ENCODE data around the gene SYT9.

Gene SYT9

GRCh38 chr11:7291100-7291829 lies 39.6 kb downstream of the SYT9 start:
- no peak overlapping the region for H2AK5ac ChIP-seq (ENCODE audit: low read length)
- H2BK5ac ChIP-seq (ENCODE audit: low read length) = no peak overlapping the region
- no peak overlapping the region for H3K4me2 ChIP-seq (ENCODE audit: low read length)
- H2BK120ac ChIP-seq (ENCODE audit: low read depth, low read length) = no peak overlapping the region
- no peak overlapping the region for H3K27ac ChIP-seq (ENCODE audit: low read depth, low read length)
- H3K9ac ChIP-seq (ENCODE audit: low read length) = no peak overlapping the region
- DNase-seq = no peak
- no peak overlapping the region for H4K5ac ChIP-seq (ENCODE audit: low read length)
- no peak overlapping the region for H3K4ac ChIP-seq (ENCODE audit: low read depth, low read length)
- H3K27me3 ChIP-seq (ENCODE audit: insufficient read depth, low read length, poor library complexity) = no peaks in the 10 kb centered on the region
- H3K4me3 ChIP-seq (ENCODE audit: low read length) = no peak overlapping the region
- no peak overlapping the region for H3K56ac ChIP-seq (ENCODE audit: low read length)
- no peaks in the 10 kb centered on the region for H3K36me3 ChIP-seq (ENCODE audit: control insufficient read depth, insufficient read depth, low read length)
- H3K23ac ChIP-seq (ENCODE audit: low read length) = no peak overlapping the region
- H3K4me1 ChIP-seq (ENCODE audit: control insufficient read depth, low read depth, low read length) = no peaks in the 10 kb centered on the region
- no peak overlapping the region for H3K18ac ChIP-seq (ENCODE audit: low read length)
- H2BK15ac ChIP-seq (replicated peaks; ENCODE audit: low read depth) = no peak overlapping the region
- H3K79me2 ChIP-seq (ENCODE audit: control insufficient read depth, insufficient read depth, low read length) = no peaks in the 10 kb centered on the region
- no CpG with 5 or more reads among the region's 2 CpGs for WGBS (ENCODE audit: extremely low coverage, insufficient coverage, low lambda C conversion rate)
- no peak overlapping the region for H4K8ac ChIP-seq (ENCODE audit: low read depth, low read length)
- H3K79me1 ChIP-seq (ENCODE audit: low read length) = no peaks in the 10 kb centered on the region

DNA sequence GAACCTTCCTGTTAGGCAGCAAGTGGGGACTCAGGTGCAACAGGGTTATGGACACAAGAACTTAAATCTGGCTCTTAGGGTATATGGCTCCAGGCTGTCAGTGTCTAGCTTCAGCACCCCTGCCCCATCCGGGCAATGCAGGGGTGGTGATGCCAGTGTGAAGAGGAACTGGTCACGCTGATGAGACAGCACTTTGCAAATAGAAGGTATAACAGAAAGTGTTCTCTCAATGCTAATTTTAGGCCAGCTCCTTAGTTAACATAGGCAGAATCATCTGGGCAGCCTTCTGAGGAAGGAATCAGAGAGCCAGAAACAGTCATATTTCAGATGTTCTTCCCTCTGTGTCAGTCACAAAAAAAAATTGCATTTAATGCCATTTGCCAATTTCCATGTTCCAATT lies 41.2 kb downstream of the SYT9 start:
- H3K23ac ChIP-seq (ENCODE audit: low read length) = no peak overlapping the region
- H2BK120ac ChIP-seq (ENCODE audit: low read depth, low read length) = no peak overlapping the region
- no peak overlapping the region for H3K4me3 ChIP-seq (ENCODE audit: low read length)
- no peak overlapping the region for H2BK5ac ChIP-seq (ENCODE audit: low read length)
- H3K27ac ChIP-seq (ENCODE audit: low read depth, low read length) = no peak overlapping the region
- no peak for DNase-seq
- no peak overlapping the region for H3K56ac ChIP-seq (ENCODE audit: low read length)
- H4K5ac ChIP-seq (ENCODE audit: low read length) = no peak overlapping the region
- no peak overlapping the region for H4K8ac ChIP-seq (ENCODE audit: low read depth, low read length)
- no peak overlapping the region for H3K4me2 ChIP-seq (ENCODE audit: low read length)
- no peaks in the 10 kb centered on the region for H3K79me1 ChIP-seq (ENCODE audit: low read length)
- no peak overlapping the region for H2AK5ac ChIP-seq (ENCODE audit: low read length)
- H3K36me3 ChIP-seq (ENCODE audit: control insufficient read depth, insufficient read depth, low read length) = no peaks in the 10 kb centered on the region
- no CpG with 5 or more reads among the region's 2 CpGs for WGBS (ENCODE audit: extremely low coverage, insufficient coverage, low lambda C conversion rate)
- H2BK15ac ChIP-seq (replicated peaks; ENCODE audit: low read depth) = no peak overlapping the region
- no peaks in the 10 kb centered on the region for H3K27me3 ChIP-seq (ENCODE audit: insufficient read depth, low read length, poor library complexity)
- no peak overlapping the region for H3K4ac ChIP-seq (ENCODE audit: low read depth, low read length)
- H3K9ac ChIP-seq (ENCODE audit: low read length) = no peak overlapping the region
- no peaks in the 10 kb centered on the region for H3K79me2 ChIP-seq (ENCODE audit: control insufficient read depth, insufficient read depth, low read length)
- no peaks in the 10 kb centered on the region for H3K4me1 ChIP-seq (ENCODE audit: control insufficient read depth, low read depth, low read length)
- H3K18ac ChIP-seq (ENCODE audit: low read length) = no peak overlapping the region

DNA sequence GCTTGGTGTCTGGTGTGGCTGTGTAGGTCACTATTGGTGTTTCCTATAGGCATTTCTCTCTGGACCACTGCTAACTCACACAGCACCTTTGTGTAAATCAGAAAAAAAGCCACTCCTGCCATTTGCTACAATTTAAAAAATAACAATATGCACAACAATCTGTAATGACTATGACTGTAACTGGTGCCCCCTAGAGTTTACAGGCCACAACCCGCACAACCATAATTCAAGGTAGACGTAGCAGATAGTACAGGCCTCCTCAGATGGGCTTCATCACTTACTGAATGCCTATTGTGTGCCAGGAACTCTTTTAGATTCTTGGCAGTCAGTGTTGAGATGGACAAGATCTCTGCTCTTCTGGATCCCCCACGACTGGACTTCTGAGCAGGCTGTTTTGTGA lies 47.7 kb downstream of the SYT9 start:
- no CpG with 5 or more reads among the region's 3 CpGs for WGBS (ENCODE audit: extremely low coverage, insufficient coverage, low lambda C conversion rate)
- no peak overlapping the region for H3K23ac ChIP-seq (ENCODE audit: low read length)

GRCh38 chr11:7300281-7300680 lies 48.6 kb downstream of the SYT9 start:
- Histone ChIP-seq H3K27ac (ENCODE audit: low read depth, low read length) (no peak overlapping the region), H2BK5ac (ENCODE audit: low read length) (no peak overlapping the region), H3K27me3 (ENCODE audit: insufficient read depth, low read length, poor library complexity) (no peaks in the 10 kb centered on the region), H4K5ac (ENCODE audit: low read length) (no peak overlapping the region), H4K8ac (ENCODE audit: low read depth, low read length) (no peak overlapping the region), H3K4me3 (ENCODE audit: low read length) (no peak overlapping the region), H3K4me2 (ENCODE audit: low read length) (no peak overlapping the region), H2AK5ac (ENCODE audit: low read length) (no peak overlapping the region), H3K79me1 (ENCODE audit: low read length) (no peaks in the 10 kb centered on the region), H3K4me1 (ENCODE audit: control insufficient read depth, low read depth, low read length) (no peaks in the 10 kb centered on the region), H2BK120ac (ENCODE audit: low read depth, low read length) (no peak overlapping the region), H3K4ac (ENCODE audit: low read depth, low read length) (no peak overlapping the region), H2BK15ac (replicated peaks; ENCODE audit: low read depth) (no peak overlapping the region), H3K23ac (ENCODE audit: low read length) (no peak overlapping the region), H3K18ac (ENCODE audit: low read length) (no peak overlapping the region), H3K9ac (ENCODE audit: low read length) (no peak overlapping the region), H3K79me2 (ENCODE audit: control insufficient read depth, insufficient read depth, low read length) (no peaks in the 10 kb centered on the region), H3K36me3 (ENCODE audit: control insufficient read depth, insufficient read depth, low read length) (no peaks in the 10 kb centered on the region), H3K56ac (ENCODE audit: low read length) (no peak overlapping the region)
- peak; percentile 78 for DNase-seq
- no CpG with 5 or more reads among the region's 2 CpGs for WGBS (ENCODE audit: extremely low coverage, insufficient coverage, low lambda C conversion rate)

More for the DNA sequence above, 47.7 kb downstream of the SYT9 start:
- no peak overlapping the region for H2BK5ac ChIP-seq (ENCODE audit: low read length)
- H3K4me1 ChIP-seq (ENCODE audit: control insufficient read depth, low read depth, low read length) = no peaks in the 10 kb centered on the region
- H2BK15ac ChIP-seq (replicated peaks; ENCODE audit: low read depth) = no peak overlapping the region
- H3K4me3 ChIP-seq (ENCODE audit: low read length) = no peak overlapping the region
- no peaks in the 10 kb centered on the region for H3K79me2 ChIP-seq (ENCODE audit: control insufficient read depth, insufficient read depth, low read length)
- H3K9ac ChIP-seq (ENCODE audit: low read length) = no peak overlapping the region
- DNase-seq = no peak
- H2AK5ac ChIP-seq (ENCODE audit: low read length) = no peak overlapping the region
- no peaks in the 10 kb centered on the region for H3K27me3 ChIP-seq (ENCODE audit: insufficient read depth, low read length, poor library complexity)
- H3K4me2 ChIP-seq (ENCODE audit: low read length) = no peak overlapping the region
- H3K18ac ChIP-seq (ENCODE audit: low read length) = no peak overlapping the region
- no peaks in the 10 kb centered on the region for H3K79me1 ChIP-seq (ENCODE audit: low read length)
- no peak overlapping the region for H4K5ac ChIP-seq (ENCODE audit: low read length)
- no peak overlapping the region for H2BK120ac ChIP-seq (ENCODE audit: low read depth, low read length)
- no peak overlapping the region for H3K27ac ChIP-seq (ENCODE audit: low read depth, low read length)
- no peak overlapping the region for H3K4ac ChIP-seq (ENCODE audit: low read depth, low read length)
- no peak overlapping the region for H4K8ac ChIP-seq (ENCODE audit: low read depth, low read length)
- no peak overlapping the region for H3K56ac ChIP-seq (ENCODE audit: low read length)
- no peaks in the 10 kb centered on the region for H3K36me3 ChIP-seq (ENCODE audit: control insufficient read depth, insufficient read depth, low read length)

DNA sequence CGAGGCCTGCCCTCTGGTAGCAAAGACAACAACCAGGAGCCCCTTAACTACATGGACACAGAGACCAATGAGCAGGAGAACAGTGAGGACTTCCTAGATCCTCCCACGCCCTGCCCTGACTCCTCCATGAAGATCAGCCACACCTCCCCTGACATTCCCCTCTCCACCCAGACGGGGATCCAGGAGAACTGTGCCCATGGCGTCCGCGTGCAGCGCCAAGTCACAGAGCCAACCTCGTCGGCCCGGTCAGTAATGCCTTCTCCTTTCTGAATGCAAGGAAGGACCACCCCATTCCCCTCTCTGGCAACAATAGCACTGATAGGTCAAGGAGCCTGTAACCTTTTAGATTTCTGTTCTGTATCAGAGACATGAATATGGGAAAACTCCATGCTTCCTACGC lies 51.4 kb downstream of the SYT9 start:
- Histone ChIP-seq H4K8ac (ENCODE audit: low read depth, low read length) (no peak overlapping the region), H3K4me2 (ENCODE audit: low read length) (no peak overlapping the region), H3K27me3 (ENCODE audit: insufficient read depth, low read length, poor library complexity) (no peaks in the 10 kb centered on the region), H3K4ac (ENCODE audit: low read depth, low read length) (no peak overlapping the region), H3K4me1 (ENCODE audit: control insufficient read depth, low read depth, low read length) (no peaks in the 10 kb centered on the region), H3K18ac (ENCODE audit: low read length) (no peak overlapping the region), H3K9ac (ENCODE audit: low read length) (no peak overlapping the region), H2AK5ac (ENCODE audit: low read length) (no peak overlapping the region), H2BK15ac (replicated peaks; ENCODE audit: low read depth) (no peak overlapping the region), H3K56ac (ENCODE audit: low read length) (no peak overlapping the region), H2BK120ac (ENCODE audit: low read depth, low read length) (no peak overlapping the region), H4K5ac (ENCODE audit: low read length) (no peak overlapping the region), H3K79me2 (ENCODE audit: control insufficient read depth, insufficient read depth, low read length) (no peaks in the 10 kb centered on the region), H3K36me3 (ENCODE audit: control insufficient read depth, insufficient read depth, low read length) (no peaks in the 10 kb centered on the region), H3K27ac (ENCODE audit: low read depth, low read length) (no peak overlapping the region), H3K23ac (ENCODE audit: low read length) (no peak overlapping the region), H3K79me1 (ENCODE audit: low read length) (no peaks in the 10 kb centered on the region), H3K4me3 (ENCODE audit: low read length) (no peak overlapping the region), H2BK5ac (ENCODE audit: low read length) (no peak overlapping the region)
- DNase-seq = no peak
- WGBS (ENCODE audit: extremely low coverage, insufficient coverage, low lambda C conversion rate) = no CpG with 5 or more reads among the region's 11 CpGs

DNA sequence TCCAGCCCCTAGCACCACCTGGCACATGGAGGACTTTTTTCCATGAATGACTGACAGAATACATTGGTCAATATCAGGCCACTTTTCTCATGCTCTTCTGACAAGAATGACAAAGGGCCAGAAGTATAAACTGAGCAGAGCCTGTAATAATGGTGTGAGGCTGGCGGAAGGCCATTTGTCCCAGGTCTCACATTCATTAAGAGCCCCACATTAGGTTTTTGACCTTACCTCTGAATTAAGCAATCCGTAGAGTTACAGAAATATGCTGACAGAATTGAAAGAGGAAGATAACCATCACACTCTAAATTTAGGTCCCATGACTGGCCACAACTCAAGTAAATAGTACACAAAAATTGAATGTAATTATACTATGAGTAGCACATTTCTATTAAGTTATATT lies 55.2 kb downstream of the SYT9 start:
- H2BK15ac ChIP-seq (replicated peaks; ENCODE audit: low read depth) = no peak overlapping the region
- H3K4me3 ChIP-seq (ENCODE audit: low read length) = no peak overlapping the region
- H3K4me2 ChIP-seq (ENCODE audit: low read length) = no peak overlapping the region
- H3K23ac ChIP-seq (ENCODE audit: low read length) = no peak overlapping the region
- H3K9ac ChIP-seq (ENCODE audit: low read length) = no peak overlapping the region
- no peaks in the 10 kb centered on the region for H3K27me3 ChIP-seq (ENCODE audit: insufficient read depth, low read length, poor library complexity)
- no peak overlapping the region for H3K56ac ChIP-seq (ENCODE audit: low read length)
- no peaks in the 10 kb centered on the region for H3K79me1 ChIP-seq (ENCODE audit: low read length)
- H2BK5ac ChIP-seq (ENCODE audit: low read length) = no peak overlapping the region
- H3K36me3 ChIP-seq (ENCODE audit: control insufficient read depth, insufficient read depth, low read length) = no peaks in the 10 kb centered on the region
- H3K27ac ChIP-seq (ENCODE audit: low read depth, low read length) = no peak overlapping the region
- no peak overlapping the region for H2AK5ac ChIP-seq (ENCODE audit: low read length)
- H3K79me2 ChIP-seq (ENCODE audit: control insufficient read depth, insufficient read depth, low read length) = no peaks in the 10 kb centered on the region
- no peak overlapping the region for H2BK120ac ChIP-seq (ENCODE audit: low read depth, low read length)
- H3K18ac ChIP-seq (ENCODE audit: low read length) = no peak overlapping the region
- DNase-seq = no peak
- H4K5ac ChIP-seq (ENCODE audit: low read length) = no peak overlapping the region
- no peak overlapping the region for H4K8ac ChIP-seq (ENCODE audit: low read depth, low read length)
- H3K4ac ChIP-seq (ENCODE audit: low read depth, low read length) = no peak overlapping the region
- no CpG with 5 or more reads among the region's 2 CpGs for WGBS (ENCODE audit: extremely low coverage, insufficient coverage, low lambda C conversion rate)
- no peaks in the 10 kb centered on the region for H3K4me1 ChIP-seq (ENCODE audit: control insufficient read depth, low read depth, low read length)
